ENCODE measurements around the gene BRMS1L.

GRCh38 chr14:35829449-35829848 is 3.3 kb downstream of the BRMS1L start:
- TF ChIP-seq CTCF (IDR thresholded peaks at IDR 0.05) (no peak), POLR2AphosphoS5 (IDR thresholded peaks at IDR 0.05) (no peak)

All from transverse colon (tissue), 4 donors.